GM18861 (cell line): ENCODE results near the gene KCNH6.

Source experiments
- ATAC-seq: cut with Tn5 transposase; IDR thresholded peaks from one replicate; pipeline ENCODE4 v1.9.1; 2021; ENCODE audit not compliant: unreplicated experiment

KCNH6 gene

GRCh38 chr17:63506627-63507026 is 16.5 kb upstream of the KCNH6 start:
- no peak for ATAC-seq

- no peak for ATAC-seq
Measured at GRCh38 chr17:63511331-63511730, 11.8 kb upstream of the KCNH6 start.

- ATAC-seq, result no peak
Measured at GRCh38 chr17:63512388-63512787, 10.8 kb upstream of the KCNH6 start.

GRCh38 chr17:63512896-63513644 is 10.1 kb upstream of the KCNH6 start:
- ATAC-seq, result no peak

- ATAC-seq, result no peak
Measured at GRCh38 chr17:63514477-63514876, 8.7 kb upstream of the KCNH6 start.

- ATAC-seq, result no peak
Measured at GRCh38 chr17:63514974-63515373, 8.2 kb upstream of the KCNH6 start.

GRCh38 chr17:63515426-63515825 is 7.7 kb upstream of the KCNH6 start:
- no peak for ATAC-seq

- no peak for ATAC-seq
Measured at GRCh38 chr17:63516910-63517824, 6.0 kb upstream of the KCNH6 start.

- ATAC-seq, result no peak
Measured at GRCh38 chr17:63517825-63518534, 5.2 kb upstream of the KCNH6 start.

- no peak for ATAC-seq
Measured at GRCh38 chr17:63519116-63519881, 3.9 kb upstream of the KCNH6 start.

GRCh38 chr17:63519972-63520882 is 2.9 kb upstream of the KCNH6 start:
- no peak for ATAC-seq

- no peak for ATAC-seq
Measured at GRCh38 chr17:63524051-63524450, 893 bp downstream of the KCNH6 start.

- ATAC-seq, result no peak
Measured at GRCh38 chr17:63525190-63525946, 2.2 kb downstream of the KCNH6 start.

GRCh38 chr17:63526861-63527260 is 3.7 kb downstream of the KCNH6 start:
- no peak for ATAC-seq

GRCh38 chr17:63528183-63528582 is 5.0 kb downstream of the KCNH6 start:
- ATAC-seq, result no peak

GRCh38 chr17:63529711-63530556 is 6.8 kb downstream of the KCNH6 start:
- ATAC-seq, result no peak

- no peak for ATAC-seq
Measured at GRCh38 chr17:63530557-63531021, 7.4 kb downstream of the KCNH6 start.
